GM18505 (cell line): ENCODE data around the gene BICD1.

Source experiments
- ATAC-seq: cut with Tn5 transposase; IDR thresholded peaks from one replicate; pipeline ENCODE4 v1.9.1; 2021; ENCODE audit not compliant: unreplicated experiment
- POLR2A ChIP-seq: IDR thresholded peaks from 4 replicates; pipeline ENCODE4 v1.6.1; 2011; ENCODE audit warnings: borderline replicate concordance; ENCODE audit not compliant: insufficient read depth, insufficient read length; ENCODE audit errors: extremely low read depth

Gene BICD1

GRCh38 chr12:32248441-32249140, 141.9 kb downstream of the BICD1 start:
- TF ChIP-seq POLR2A = no peak
- no peak for ATAC-seq

GRCh38 chr12:32249777-32250176, 143.1 kb downstream of the BICD1 start:
- TF ChIP-seq POLR2A = no peak
- no peak for ATAC-seq

DNA sequence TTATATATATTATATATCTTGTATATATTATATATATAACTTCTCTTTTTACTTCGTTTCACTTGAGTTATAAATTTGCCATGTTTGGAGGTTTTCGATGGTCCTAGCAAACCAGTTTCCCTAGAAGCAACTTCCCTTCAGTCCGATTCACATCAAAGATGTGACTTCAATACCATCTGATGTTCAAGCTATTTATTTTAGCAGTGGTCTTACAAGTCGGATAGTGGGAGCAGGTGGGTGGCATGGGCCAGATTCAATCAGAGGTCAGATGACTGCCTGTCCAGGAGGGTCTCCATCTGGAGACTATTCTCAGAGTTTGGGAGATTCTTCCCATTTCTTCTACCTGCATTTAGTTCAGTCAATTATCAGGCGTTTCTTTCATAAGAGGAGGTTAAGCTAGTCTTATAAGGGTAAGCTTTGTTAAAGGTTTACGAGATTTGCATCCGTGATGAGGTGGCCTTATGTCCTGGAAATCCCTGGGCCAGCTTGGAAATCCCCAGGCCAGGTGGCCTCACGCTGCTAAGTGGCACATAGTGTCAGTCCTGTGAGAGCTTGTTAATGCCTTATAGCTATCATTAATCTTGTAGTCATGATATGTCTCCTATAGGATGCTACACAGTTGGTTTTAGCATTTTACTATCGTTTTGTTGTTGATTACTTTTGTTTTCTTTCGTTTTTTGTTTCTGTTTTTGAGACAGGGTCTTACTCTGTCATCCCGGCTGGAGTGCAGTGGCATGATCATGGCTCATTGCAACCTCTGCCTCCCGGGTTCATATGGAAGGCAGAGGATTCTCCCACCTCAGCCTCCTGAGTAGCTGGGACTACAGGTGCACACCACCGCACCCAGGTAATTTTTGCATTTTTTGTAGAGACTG, 145.8 kb downstream of the BICD1 start:
- no peak for ATAC-seq
- TF ChIP-seq POLR2A = peak; percentile 18

DNA sequence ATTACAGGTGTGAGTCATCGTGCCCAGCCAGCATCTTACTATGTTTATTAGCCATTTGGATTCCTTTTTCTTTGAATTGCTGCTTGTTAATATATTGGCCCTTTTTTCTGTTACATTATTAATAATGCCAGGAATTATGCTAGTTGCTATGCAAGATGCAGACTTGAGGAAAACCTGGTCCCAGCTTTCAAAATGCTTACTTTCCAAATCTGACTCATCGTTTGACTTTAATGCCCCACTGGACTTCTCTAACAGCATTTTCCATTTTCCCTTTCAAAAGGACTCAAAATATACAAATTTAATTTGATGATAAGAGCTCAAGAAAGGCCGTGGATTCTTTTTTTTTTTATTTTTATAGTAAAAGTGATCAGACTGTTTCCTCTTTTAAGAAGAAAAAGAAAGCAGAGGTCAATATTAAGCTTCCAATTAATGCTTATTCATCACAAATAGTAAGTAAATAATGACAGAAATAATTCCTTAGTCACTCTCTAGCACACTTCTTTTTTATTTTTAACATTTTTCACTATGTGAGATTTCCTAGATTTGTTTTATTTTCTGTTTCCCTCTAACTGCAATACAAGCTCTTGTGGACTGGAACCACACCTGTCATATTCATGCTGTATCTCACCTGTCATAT, 146.6 kb downstream of the BICD1 start:
- TF ChIP-seq POLR2A = no peak
- no peak for ATAC-seq

DNA sequence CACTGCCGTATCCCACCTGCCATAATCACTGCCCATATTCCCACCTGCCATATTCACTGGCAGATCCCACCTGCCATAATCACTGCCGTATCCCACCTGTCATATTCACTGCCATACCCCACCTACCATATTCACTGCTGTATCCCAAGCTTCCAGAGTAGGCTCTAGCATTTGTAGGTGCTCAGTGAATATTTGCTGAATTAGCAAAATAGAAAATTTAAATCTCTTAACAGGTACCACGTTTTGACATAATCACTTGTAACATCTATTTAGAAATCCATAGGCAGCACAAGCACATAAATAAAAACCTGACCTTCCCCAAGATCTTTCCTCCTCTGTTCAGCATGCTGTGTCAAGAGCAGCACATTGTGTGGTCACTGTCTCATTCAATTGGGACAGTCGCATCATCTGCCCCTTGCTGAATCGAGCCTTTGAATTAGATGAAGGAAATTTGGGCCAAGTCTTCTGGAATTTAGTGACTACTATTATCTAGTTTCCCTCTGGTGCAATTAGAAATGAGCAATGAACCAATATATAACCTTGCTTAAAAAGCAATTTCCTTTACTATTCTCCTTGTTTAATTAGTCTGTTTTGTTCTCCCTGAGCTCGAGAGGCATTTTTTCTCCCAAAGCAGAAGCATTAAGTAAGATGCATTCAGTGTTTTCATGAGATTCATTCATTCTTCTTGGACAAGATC, 147.8 kb downstream of the BICD1 start:
- TF ChIP-seq POLR2A = no peak
- ATAC-seq = no peak

- TF ChIP-seq POLR2A = no peak
- no peak for ATAC-seq
Observed at GRCh38 chr12:32255588-32255987, 148.9 kb downstream of the BICD1 start.

GRCh38 chr12:32257695-32258496, 151.2 kb downstream of the BICD1 start:
- no peak for ATAC-seq
- TF ChIP-seq POLR2A = no peak

GRCh38 chr12:32260696-32261095, 154.0 kb downstream of the BICD1 start:
- TF ChIP-seq POLR2A = no peak
- no peak for ATAC-seq

- ATAC-seq = no peak
- TF ChIP-seq POLR2A = no peak
Observed at GRCh38 chr12:32261638-32262037, 155.0 kb downstream of the BICD1 start.

DNA sequence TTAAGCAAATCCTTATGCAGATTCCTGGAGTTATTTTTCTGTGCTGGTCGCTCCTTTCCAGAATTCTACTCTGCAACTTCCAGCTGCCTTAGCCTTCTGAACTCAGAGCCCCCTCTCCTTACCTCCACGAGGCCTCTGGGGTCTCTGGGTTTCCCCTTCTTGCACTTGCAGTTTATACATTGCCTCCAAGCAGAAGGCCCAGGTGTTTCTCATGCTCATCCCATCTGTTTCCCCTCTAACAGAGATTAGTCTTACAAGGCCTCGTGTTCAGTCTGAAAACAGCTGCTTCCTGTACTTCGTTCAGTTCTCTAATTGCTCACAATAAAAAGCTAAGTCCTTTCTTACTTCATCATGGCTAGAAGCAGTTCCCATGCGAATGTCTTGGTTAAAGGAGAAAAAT, 158.3 kb downstream of the BICD1 start:
- TF ChIP-seq POLR2A = no peak
- peak; percentile 63 for ATAC-seq

GRCh38 chr12:32265456-32265855, 158.8 kb downstream of the BICD1 start:
- no peak for ATAC-seq
- TF ChIP-seq POLR2A = no peak

- no peak for TF ChIP-seq POLR2A
- ATAC-seq = no peak
Observed at GRCh38 chr12:32265951-32266350, 159.3 kb downstream of the BICD1 start.
